NCI-H1417 treated with DMSO at 0.1 percent for 48 hours (cell line): ENCODE results near the gene RAPGEF2.

Experiments
- DNase-seq: peaks from one replicate; lab custom pipeline; 2025; lab: John Stamatoyannopoulos, UW

Gene RAPGEF2

GRCh38 chr4:159279084-159279483, 176.2 kb downstream of the RAPGEF2 start:
- no peak for DNase-seq

- DNase-seq, result no peak
These were observed 177.7 kb downstream of the RAPGEF2 start for GRCh38 chr4:159280442-159281172.

GRCh38 chr4:159281771-159282170, 178.9 kb downstream of the RAPGEF2 start:
- DNase-seq, result no peak

GRCh38 chr4:159282329-159282728, 179.4 kb downstream of the RAPGEF2 start:
- no peak for DNase-seq

- DNase-seq, result no peak
These were observed 180.1 kb downstream of the RAPGEF2 start for GRCh38 chr4:159282944-159283343.

GRCh38 chr4:159283696-159284095, 180.8 kb downstream of the RAPGEF2 start:
- no peak for DNase-seq

- DNase-seq, result no peak
These were observed 181.2 kb downstream of the RAPGEF2 start for GRCh38 chr4:159284113-159284512.

GRCh38 chr4:159284733-159285132, 181.9 kb downstream of the RAPGEF2 start:
- DNase-seq, result no peak

- no peak for DNase-seq
These were observed 184.9 kb downstream of the RAPGEF2 start for GRCh38 chr4:159287767-159288166.

GRCh38 chr4:159289682-159290081, 186.8 kb downstream of the RAPGEF2 start:
- no peak for DNase-seq

GRCh38 chr4:159290321-159291030, 187.6 kb downstream of the RAPGEF2 start:
- DNase-seq, result no peak

- DNase-seq, result no peak
These were observed 188.3 kb downstream of the RAPGEF2 start for GRCh38 chr4:159291176-159291575.

- no peak for DNase-seq
These were observed 189.4 kb downstream of the RAPGEF2 start for GRCh38 chr4:159292137-159292896.

- no peak for DNase-seq
These were observed 191.1 kb downstream of the RAPGEF2 start for GRCh38 chr4:159293811-159294515.

GRCh38 chr4:159296061-159296460, 193.2 kb downstream of the RAPGEF2 start:
- DNase-seq, result no peak

GRCh38 chr4:159297091-159297490, 194.2 kb downstream of the RAPGEF2 start:
- no peak for DNase-seq

- no peak for DNase-seq
These were observed 195.6 kb downstream of the RAPGEF2 start for GRCh38 chr4:159298502-159298901.

GRCh38 chr4:159303435-159303834, 200.6 kb downstream of the RAPGEF2 start:
- no peak for DNase-seq

- no peak for DNase-seq
These were observed 202.2 kb downstream of the RAPGEF2 start for GRCh38 chr4:159305129-159305528.

GRCh38 chr4:159307929-159308328, 205.1 kb downstream of the RAPGEF2 start:
- DNase-seq, result no peak

GRCh38 chr4:159308566-159309340, 205.9 kb downstream of the RAPGEF2 start:
- no peak for DNase-seq
